K562 (cell line): Measurements from ENCODE around the gene COX19. TPM values are rescaled to one million over a fixed set of nuclear protein-coding genes. Genes with fewer than 3 reads are reported as not detected.
A peak's percentile ranks its signal among the peaks of the same experiment; 100 is the strongest.

Experiments used
- ATAC-seq: fragments of 200-7000 bp; cut with Tn5 transposase; 3 replicates; pipeline ENCODE4 v1.9.1; 2020; ENCODE audit warnings: moderate library complexity
- BruUV-seq: library from RNA; stranded (reverse); fragments of 400-500 nt; replicated peaks from 2 replicates; lab custom pipeline; 2021; lab: Mats Ljungman, UMichigan
- CTCF ChIA-PET: fragments of 300-600 bp; formaldehyde crosslinking; extraction: SDS; loops from one replicate; lab custom pipeline; 2021; ENCODE audit warnings: low intra/inter-chr PET ratio; lab: Yijun Ruan, JAX
- POLR2A ChIA-PET: fragments of 300-600, 350-650 bp; sonication (Branson Sonifier 250); formaldehyde crosslinking; extraction: SDS; loops from one replicate; lab custom pipeline; 2021; ENCODE audit warnings: antibody characterized with exemption, inconsistent platforms; lab: Yijun Ruan, JAX
- DNase-seq, 4 experiments: peaks; one replicate each; pipeline versions ENCODE4 v3.0.0 to v3.0.0-alpha.2; 2011 to 2018; ENCODE audit warnings: low spot score in 3 of 4, mixed read lengths in 3 of 4; ENCODE audit errors: extremely low read depth in 1 of 4
- FAIRE-seq: peaks from 2 replicates; lab custom pipeline; 2011; peaks lifted over from hg19 to GRCh38; lab: Jason Lieb, UNC
- H2AFZ ChIP-seq: 2 replicates; pipeline ENCODE4 v1.6.0; 2011; ENCODE audit warnings: low read depth, low read length, control low read depth, inconsistent platforms
- H3K27ac ChIP-seq: fragments of 200-600 bp; 3 replicates; pipeline ENCODE4 v1.8.0; 2011; ENCODE audit warnings: low read depth, mild to moderate bottlenecking, control low read depth, inconsistent platforms, low read length, moderate library complexity, mixed read lengths; ENCODE audit errors: extremely low read depth
- H3K27me3 ChIP-seq, 2 experiments: fragments of 300-600 bp in 1 of 2; 2 replicates in 1 of 2; 3 replicates in 1 of 2; pipeline versions ENCODE4 v1.6.0 to v1.8.0; 2011; ENCODE audit warnings: inconsistent platforms in 2 of 2, low read length in 2 of 2, mild to moderate bottlenecking in 1 of 2, mixed read lengths in 1 of 2, moderate library complexity in 1 of 2; ENCODE audit not compliant: control insufficient read depth in 2 of 2, insufficient read depth in 2 of 2
- H3K36me3 ChIP-seq: fragments of 300-600 bp; 3 replicates; pipeline ENCODE4 v1.8.0; 2011; ENCODE audit warnings: mild to moderate bottlenecking, low read length, inconsistent platforms; ENCODE audit not compliant: control insufficient read depth, insufficient read depth
- H3K4me1 ChIP-seq, 2 experiments: fragments of 200-600 bp in 1 of 2; replicated peaks in 1 of 2; 2 replicates in 1 of 2; 3 replicates in 1 of 2; pipeline versions ENCODE4 v1.5.1 to v1.8.0; 2011; ENCODE audit warnings: inconsistent platforms in 2 of 2, low read length in 2 of 2, mild to moderate bottlenecking in 1 of 2, mixed read lengths in 1 of 2, moderate library complexity in 1 of 2; ENCODE audit not compliant: control insufficient read depth in 2 of 2, insufficient read depth in 2 of 2
- H3K4me2 ChIP-seq: 2 replicates; pipeline ENCODE4 v1.6.1; 2011; ENCODE audit warnings: low read length, control low read depth, inconsistent platforms, mixed read lengths; ENCODE audit not compliant: insufficient read depth
- H3K4me3 ChIP-seq: fragments of 200-600 bp; sonication (generic), shearing (Covaris generic); 2 replicates; pipeline ENCODE4 v1.5.1; 2016; ENCODE audit warnings: control low read depth, inconsistent platforms
- H3K79me2 ChIP-seq: fragments of 200-600 bp; 3 replicates; pipeline ENCODE4 v1.8.0; 2011; ENCODE audit warnings: low read length, inconsistent platforms; ENCODE audit not compliant: control insufficient read depth, insufficient read depth
- H3K9ac ChIP-seq, 2 experiments: 2 replicates each; pipeline versions ENCODE4 v1.6.0 to v1.6.1; 2011; ENCODE audit warnings: low read depth in 2 of 2, low read length in 2 of 2, control low read depth in 1 of 2, inconsistent platforms in 1 of 2, mild to moderate bottlenecking in 1 of 2, mixed read lengths in 1 of 2; ENCODE audit not compliant: insufficient read depth in 1 of 2
- H3K9me1 ChIP-seq: one replicate; pipeline ENCODE4 v1.6.0; 2011; ENCODE audit warnings: inconsistent platforms, mild to moderate bottlenecking, low read length, moderate library complexity; ENCODE audit not compliant: control insufficient read depth, insufficient read depth
- H3K9me3 ChIP-seq: replicated peaks from 2 replicates; pipeline ENCODE4 v1.5.1; 2011; ENCODE audit warnings: low read depth, low read length, inconsistent platforms; ENCODE audit not compliant: control insufficient read depth, insufficient read depth
- H4K20me1 ChIP-seq: replicated peaks from 2 replicates; pipeline ENCODE4 v1.6.1; 2011; ENCODE audit warnings: low read length, inconsistent platforms, mixed read lengths; ENCODE audit not compliant: control insufficient read depth, insufficient read depth
- CEBPB ChIP-seq: fragments of 450-650 bp; IDR thresholded peaks from 2 replicates; pipeline ENCODE4 v1.6.1; 2016; ENCODE audit warnings: missing genetic modification characterization, missing compliant biosample characterization
- CEBPG ChIP-seq, 3 experiments: fragments of 200-800 bp in 1 of 3; sonication (Bioruptor generic) in 1 of 3; sonication (generic) in 1 of 3; formaldehyde crosslinking in 1 of 3; IDR thresholded peaks in 2 of 3; conservative IDR thresholded peaks in 1 of 3; 2 replicates each; pipeline versions ENCODE4 v1.6.1 to v1.8.0; 2016 to 2022; ENCODE audit warnings: missing compliant biosample characterization in 2 of 3, missing genetic modification characterization in 2 of 3, mild to moderate bottlenecking in 1 of 3, missing genetic modification reagents in 1 of 3
- NFXL1 ChIP-seq: fragments of 450-650 bp; formaldehyde crosslinking; IDR thresholded peaks from 2 replicates; pipeline ENCODE4 v1.4.0; 2021; ENCODE audit warnings: mild to moderate bottlenecking
- NRF1 ChIP-seq, 2 experiments: fragments of 450-650 bp; IDR thresholded peaks in 1 of 2; conservative IDR thresholded peaks in 1 of 2; 2 replicates each; pipeline ENCODE4 v1.6.1; 2014; ENCODE audit warnings: mild to moderate bottlenecking in 2 of 2
- XRCC4 ChIP-seq: IDR thresholded peaks from one replicate; pipeline ENCODE4 v1.6.1; 2011; ENCODE audit not compliant: insufficient read depth, insufficient read length; ENCODE audit errors: extremely low read depth
- WGBS: fragments of 100-300 bp; shearing (Covaris generic); methylation state at CpG from one replicate; pipeline ENCODE4 v1.1.6; 2016; ENCODE audit warnings: low coverage, mixed read lengths; ENCODE audit not compliant: insufficient coverage; ENCODE audit errors: missing lambda C conversion rate; 5-methylcytosine and 5-hydroxymethylcytosine counted together
- in situ Hi-C: fragments of 300-500 bp; cut with MboI; formaldehyde crosslinking; loops from 4 replicates; pipeline ENCODE4 v1.15.0; 2018; ENCODE audit warnings: inconsistent platforms, mixed read lengths
- intact Hi-C: fragments of 100-400 bp; cut with micrococcal nuclease; formaldehyde crosslinking; loops from 2 replicates; pipeline ENCODE4 v1.14.2; 2022
- polyA plus RNA-seq, 8 experiments: library from polyadenylated mRNA; depleted of rRNA in 4 of 8; stranded (reverse) in 5 of 8; unstranded in 3 of 8; fragments of >200 nt; fragmentation: Nextera tagmentation in 2 of 8; fragmentation: Illumina TruSeq in 1 of 8; extraction: Ambion mirVana in 2 of 8; extraction: Trizol in 1 of 8; gene quantifications; 2 replicates each; pipeline versions ENCODE4 v1.2.1 to v1.2.3, GENCODE V29; 2011 to 2014; ENCODE audit warnings: inconsistent platforms in 1 of 8, missing spikeins in 1 of 8
- total RNA-seq, 7 experiments: library from RNA; depleted of rRNA in 6 of 7; stranded (reverse); fragments of >200 nt in 6 of 7; fragmentation: Illumina TruSeq in 2 of 7; extraction: Trizol in 2 of 7; gene quantifications; 2 replicates each; pipeline versions ENCODE4 v1.2.1 to v1.2.3, GENCODE V29; 2011 to 2021; ENCODE audit warnings: low replicate concordance in 1 of 7
- TF ChIP-seq, protein P1 (sequence below), 2 experiments: IDR thresholded peaks; 2 replicates each; pipeline ENCODE4 v1.6.1; 2011; ENCODE audit warnings: borderline replicate concordance in 1 of 2, control low read depth in 1 of 2, low read depth in 1 of 2, low read length in 1 of 2, mild to moderate bottlenecking in 1 of 2, mixed read lengths in 1 of 2, moderate library complexity in 1 of 2; ENCODE audit not compliant: insufficient read depth in 1 of 2, insufficient read length in 1 of 2, poor library complexity in 1 of 2, severe bottlenecking in 1 of 2; ENCODE audit errors: extremely low read depth in 1 of 2

The COX19 gene
- total and polyA plus RNA-seq, 9 of the 15 experiments (the other 6 are each of a cell fraction or from before 2014, with no cell fraction given) = 5.2 to 10.5 (median 7.9) TPM

- Histone ChIP-seq H3K79me2 (no peaks in the 10 kb centered on the region), H3K27ac (no peak overlapping the region), H3K4me2 (no peak overlapping the region), H3K9ac (peak overlapping the region in 1 of 2 experiments; percentile 64; a peak in 1 of 4 replicates), H3K9me1 (no peaks in the 10 kb centered on the region), H3K4me3 (no peak overlapping the region), H3K36me3 (no peaks in the 10 kb centered on the region), H3K4me1 (peaks cover 0 to 50% of the 10 kb centered on the region in 2 experiments; a peak in 2 of 5 replicates), H3K9me3 (no peaks in the 10 kb centered on the region), H2AFZ (no peak overlapping the region), H4K20me1 (peaks cover 9% of the 10 kb centered on the region; the same call in 1 of the 2 replicates), H3K27me3 (peaks cover 45 to 77% of the 10 kb centered on the region in 2 experiments; a peak in 4 of 5 replicates)
- in situ Hi-C loops = no loop called here
- FAIRE-seq (no peak), ATAC-seq (peak; percentile 48), DNase-seq (no peak)
- POLR2A ChIA-PET = interaction anchor here (0.6 to 2.6 kb wide), 6 partner anchors 10 to 125 kb away, joined by 3 to 17 read pairs (median 3); partner anchors contain the start of gene COX19
- intact Hi-C loops = no loop called here
- WGBS = 13% methylated on average over 21 of the region's 32 CpGs
- BruUV-seq = no TSS peak
- CTCF ChIA-PET = no interaction called here
- TF ChIP-seq, protein P1, sequence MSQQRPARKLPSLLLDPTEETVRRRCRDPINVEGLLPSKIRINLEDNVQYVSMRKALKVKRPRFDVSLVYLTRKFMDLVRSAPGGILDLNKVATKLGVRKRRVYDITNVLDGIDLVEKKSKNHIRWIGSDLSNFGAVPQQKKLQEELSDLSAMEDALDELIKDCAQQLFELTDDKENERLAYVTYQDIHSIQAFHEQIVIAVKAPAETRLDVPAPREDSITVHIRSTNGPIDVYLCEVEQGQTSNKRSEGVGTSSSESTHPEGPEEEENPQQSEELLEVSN (IDR thresholded peaks at IDR 0.05; ENCODE audit: borderline replicate concordance in 1 of 2, extremely low read depth in 1 of 2, insufficient read depth in 1 of 2, insufficient read length in 1 of 2, low read depth in 1 of 2, low read length in 1 of 2, poor library complexity in 1 of 2, severe bottlenecking in 1 of 2) = peak in 1 of 2 experiments; percentile 7
- TF ChIP-seq CEBPB (tag) (peak; percentile 88), NFXL1 (CRISPR knock-in tag) (no peak), NRF1 (conservative IDR thresholded peaks at IDR 0.05 in 1 of 2, IDR thresholded peaks at IDR 0.05 in 1 of 2) (peak; percentile 38 to 56; a peak in 3 of 4 replicates), CEBPG (CRISPR knock-in tag; IDR thresholded peaks at IDR 0.05) (peak; percentile 89), CEBPG (tag; conservative IDR thresholded peaks at IDR 0.05 in 1 of 2, IDR thresholded peaks at IDR 0.05 in 1 of 2) (peak in 1 of 2 experiments; percentile 62; a peak in 1 of 4 replicates), XRCC4 (no peak)
Observed at GRCh38 chr7:957418-958220, 17.7 kb downstream of the COX19 start.
